Stimulated activated CD4-positive, alpha-beta T cell treated with anti-CD3 and anti-CD28 coated beads, Interleukin-1b, Interleukin-23, amount 100 ng/mL, for 4 hours (primary cell): ENCODE data around the gene ARHGAP32.
A peak's percentile ranks its signal among the peaks of the same experiment; 100 is the strongest.

Experiments
- DNase-seq, 2 donors: peaks; one replicate each; pipeline ENCODE4 v3.0.0-alpha.2; 2020; ENCODE audit warnings: low read depth in 2 of 2

ARHGAP32 gene

GRCh38 chr11:128956401-128957201 is 235.5 kb downstream of the ARHGAP32 start:
- DNase-seq, result peak in 1 of 2 donors; percentile 6

GRCh38 chr11:128955636-128956035 is 236.5 kb downstream of the ARHGAP32 start:
- DNase-seq, result no peak

GRCh38 chr11:128953151-128953550 is 239.0 kb downstream of the ARHGAP32 start:
- DNase-seq, result no peak

- DNase-seq, result no peak
These were observed 242.2 kb downstream of the ARHGAP32 start for GRCh38 chr11:128949791-128950454.

- DNase-seq, result no peak
These were observed 243.5 kb downstream of the ARHGAP32 start for GRCh38 chr11:128948583-128948982.

GRCh38 chr11:128947773-128948172 is 244.4 kb downstream of the ARHGAP32 start:
- DNase-seq, result no peak

- DNase-seq, result no peak
These were observed 245.5 kb downstream of the ARHGAP32 start for GRCh38 chr11:128946648-128947047.

GRCh38 chr11:128943428-128943976 is 248.6 kb downstream of the ARHGAP32 start:
- DNase-seq, result no peak

- no peak for DNase-seq
These were observed 249.2 kb downstream of the ARHGAP32 start, which contains the start of gene TP53AIP1 for GRCh38 chr11:128942817-128943427. TP53AIP1 (minus strand) TSS chr11:128942871; CDS start chr11:128937818, 5,053 bp downstream.

GRCh38 chr11:128942272-128942612 is 249.9 kb downstream of the ARHGAP32 start:
- no peak for DNase-seq

GRCh38 chr11:128941573-128942271 is 250.4 kb downstream of the ARHGAP32 start:
- no peak for DNase-seq

- DNase-seq, result no peak
These were observed 251.0 kb downstream of the ARHGAP32 start for GRCh38 chr11:128941110-128941509.

- DNase-seq, result no peak
These were observed 251.5 kb downstream of the ARHGAP32 start for GRCh38 chr11:128940603-128941002.

GRCh38 chr11:128940156-128940555 is 252.0 kb downstream of the ARHGAP32 start:
- no peak for DNase-seq

- DNase-seq, result no peak
These were observed 252.5 kb downstream of the ARHGAP32 start for GRCh38 chr11:128939591-128939990.

GRCh38 chr11:128938156-128938885 is 253.8 kb downstream of the ARHGAP32 start:
- no peak for DNase-seq

- no peak for DNase-seq
These were observed 254.6 kb downstream of the ARHGAP32 start for GRCh38 chr11:128937480-128937879.

GRCh38 chr11:128936606-128937251 is 255.4 kb downstream of the ARHGAP32 start:
- DNase-seq, result no peak

- DNase-seq, result no peak
These were observed 257.2 kb downstream of the ARHGAP32 start for GRCh38 chr11:128934926-128935325.

- DNase-seq, result no peak
These were observed 257.8 kb downstream of the ARHGAP32 start for GRCh38 chr11:128934351-128934750.
